A549 (cell line): ENCODE measurements around the gene LRIG1.

Experiments
- CTCF ChIP-seq: fragments of >200 bp; sonication (Bioruptor Twin); formaldehyde crosslinking; IDR thresholded peaks from 3 replicates; pipeline ENCODE4 v1.5.1; 2016
- MAFK ChIP-seq: fragments of 450-650 bp; IDR thresholded peaks from 2 replicates; pipeline ENCODE4 v1.6.1; 2014; ENCODE audit not compliant: partially characterized antibody
- RAD21 ChIP-seq, 2 experiments: fragments of >200 bp in 1 of 2; sonication (Bioruptor Twin) in 1 of 2; formaldehyde crosslinking in 1 of 2; IDR thresholded peaks in 1 of 2; conservative IDR thresholded peaks in 1 of 2; 2 replicates in 1 of 2; 3 replicates in 1 of 2; pipeline ENCODE4 v1.6.1; 2012 to 2018; ENCODE audit warnings: inconsistent platforms in 1 of 2
- RARB ChIP-seq: fragments of 250-450 bp; sonication (Bioruptor Pico); IDR thresholded peaks from 2 replicates; pipeline ENCODE4 v1.8.0; 2021; ENCODE audit warnings: mild to moderate bottlenecking, moderate library complexity

GRCh38 chr3:66366747-66367146 is 134.1 kb downstream of the LRIG1 start:
- no peak for TF ChIP-seq MAFK
- TF ChIP-seq RARB (CRISPR knock-in tag): no peak
- no peak for TF ChIP-seq CTCF
- TF ChIP-seq RAD21 (conservative IDR thresholded peaks at IDR 0.05 in 1 of 2, IDR thresholded peaks at IDR 0.05 in 1 of 2): no peak
